Activated CD4-positive, alpha-beta T cell treated with anti-CD3 and anti-CD28 coated beads, Interleukin-2, amount 50 U/mL, for 24 hours (primary cell): ENCODE results near the gene EXOC2.

Source experiments
- DNase-seq, 2 donors: peaks; one replicate each; pipeline ENCODE4 v3.0.0-alpha.2; 2020; ENCODE audit warnings: low read depth in 1 of 2, low spot score in 1 of 2

EXOC2 gene

GRCh38 chr6:503610-504362, 189.2 kb downstream of the EXOC2 start:
- DNase-seq = no peak

GRCh38 chr6:502761-503160, 190.2 kb downstream of the EXOC2 start:
- no peak for DNase-seq

- DNase-seq = peak; percentile 56 to 77
These were observed 190.9 kb downstream of the EXOC2 start for GRCh38 chr6:501891-502601.

- DNase-seq = peak in 1 of 2 donors; percentile 30
These were observed 193.3 kb downstream of the EXOC2 start for GRCh38 chr6:499617-500016.

GRCh38 chr6:498795-499231, 194.1 kb downstream of the EXOC2 start:
- DNase-seq = peak in 1 of 2 donors; percentile 50

- no peak for DNase-seq
These were observed 195.7 kb downstream of the EXOC2 start for GRCh38 chr6:497258-497657.

- DNase-seq = no peak
These were observed 196.3 kb downstream of the EXOC2 start for GRCh38 chr6:496649-497048.

GRCh38 chr6:494394-494793, 198.5 kb downstream of the EXOC2 start:
- no peak for DNase-seq

GRCh38 chr6:493840-494239, 199.1 kb downstream of the EXOC2 start:
- DNase-seq = no peak

GRCh38 chr6:492816-493414, 200.0 kb downstream of the EXOC2 start:
- no peak for DNase-seq

- no peak for DNase-seq
These were observed 200.8 kb downstream of the EXOC2 start for GRCh38 chr6:492178-492577.

GRCh38 chr6:491233-491632, 201.7 kb downstream of the EXOC2 start:
- peak in 1 of 2 donors; percentile 42 for DNase-seq

GRCh38 chr6:490251-491037, 202.5 kb downstream of the EXOC2 start:
- DNase-seq = peak in 1 of 2 donors; percentile 33

GRCh38 chr6:489762-490161, 203.2 kb downstream of the EXOC2 start:
- no peak for DNase-seq

- DNase-seq = no peak
These were observed 203.9 kb downstream of the EXOC2 start for GRCh38 chr6:489001-489400.

- no peak for DNase-seq
These were observed 205.0 kb downstream of the EXOC2 start for GRCh38 chr6:487956-488355.

- DNase-seq = no peak
These were observed 207.2 kb downstream of the EXOC2 start for GRCh38 chr6:485655-486170.

GRCh38 chr6:484746-485145, 208.2 kb downstream of the EXOC2 start:
- no peak for DNase-seq

GRCh38 chr6:484086-484745, 208.7 kb downstream of the EXOC2 start:
- DNase-seq = peak in 1 of 2 donors; percentile 49

- DNase-seq = no peak
These were observed 217.6 kb downstream of the EXOC2 start for GRCh38 chr6:475314-475713.
